GM21619 (cell line): ENCODE data around the gene SCN2B.
"Not testable (repeated sequence)": the region's sequence is repeated elsewhere in the genome, so short reads cannot be mapped to it uniquely, and the experiment has no call there.

Source experiments
- ATAC-seq: cut with Tn5 transposase; IDR thresholded peaks from one replicate; pipeline ENCODE4 v1.9.1; 2021; ENCODE audit not compliant: unreplicated experiment

SCN2B gene

DNA sequence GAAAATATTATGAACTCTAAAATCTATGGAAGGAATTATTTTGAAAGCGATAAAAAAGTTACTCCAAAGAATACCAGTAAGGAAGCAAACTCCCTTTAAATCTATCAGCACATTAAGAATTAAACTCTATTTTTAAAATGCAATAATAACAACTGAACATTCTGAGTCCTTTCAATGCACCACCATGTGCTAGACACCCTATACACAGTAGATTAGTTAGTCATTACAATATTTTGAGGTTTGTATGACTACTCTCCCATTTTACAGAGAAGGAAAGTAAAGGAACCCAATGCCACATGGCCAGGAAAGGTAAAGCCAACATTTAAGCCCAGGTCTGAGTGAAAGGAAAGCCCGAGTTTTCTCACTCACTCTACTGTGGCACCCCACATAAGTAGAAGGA is 30.6 kb upstream of the SCN2B start:
- no peak for ATAC-seq

DNA sequence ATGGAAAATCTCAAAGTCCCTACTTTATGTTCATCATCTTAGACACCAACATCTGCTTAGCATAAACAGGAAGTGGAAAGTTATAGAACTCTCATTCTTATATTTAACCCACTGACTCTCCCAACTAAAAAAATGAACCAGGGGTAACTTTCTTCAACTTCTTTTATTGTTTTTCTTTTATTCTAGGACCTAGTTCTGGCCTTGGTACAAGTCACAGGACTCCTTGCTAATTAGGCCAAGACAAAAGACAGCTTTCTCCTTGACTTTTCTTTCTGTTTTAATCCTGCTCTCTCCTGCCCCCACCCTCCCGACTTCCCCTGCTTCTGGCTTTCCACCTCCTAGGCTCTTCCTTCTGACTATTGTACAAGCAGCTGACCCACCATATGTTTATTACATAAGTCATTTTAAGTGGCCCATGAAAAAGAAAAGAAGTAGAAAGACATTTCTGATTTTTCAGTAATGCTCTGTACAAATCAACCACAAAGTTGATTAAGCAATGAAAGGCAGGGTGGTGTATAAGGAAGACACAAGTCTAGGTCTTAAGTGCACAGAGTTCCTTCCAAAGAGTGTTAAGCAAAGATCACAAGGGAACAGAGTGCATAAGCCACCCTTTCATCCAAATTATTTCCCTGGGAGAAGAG is 30.1 kb upstream of the SCN2B start:
- no peak for ATAC-seq

DNA sequence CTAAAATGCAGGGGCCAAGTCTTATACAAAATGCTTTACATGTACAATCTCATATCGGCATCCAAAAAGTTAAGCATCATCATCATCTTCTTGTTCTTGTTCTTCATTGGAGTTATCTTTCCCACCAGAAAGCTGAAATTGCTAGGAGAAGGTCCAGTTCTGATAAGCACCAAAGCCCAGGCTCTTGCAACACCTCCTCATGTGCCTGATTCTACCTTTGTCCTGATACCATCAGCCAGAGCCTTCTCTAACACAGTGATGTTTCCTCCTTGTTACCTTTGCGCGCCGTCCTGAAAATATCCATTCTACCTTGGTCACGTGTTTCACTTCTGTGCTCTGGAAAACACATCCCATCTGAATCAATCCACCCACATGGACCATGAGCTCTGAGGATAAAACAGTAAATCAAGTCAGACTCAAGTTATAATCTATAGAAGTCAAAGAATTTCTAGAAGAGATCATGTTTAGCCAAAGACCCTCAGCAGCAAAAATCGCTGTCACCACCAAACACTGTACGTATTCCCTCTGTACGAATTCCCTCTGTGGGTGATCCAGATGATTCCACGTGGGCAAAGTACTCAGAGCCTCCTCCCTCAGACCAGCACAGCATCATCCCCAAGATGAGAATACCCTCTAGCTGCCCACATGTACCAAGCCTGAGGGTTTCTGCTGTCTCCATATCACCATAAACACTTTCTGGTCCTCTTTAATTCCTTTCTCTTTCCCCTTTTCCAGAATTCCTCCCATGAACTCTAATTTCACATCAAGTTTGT is 29.4 kb upstream of the SCN2B start:
- ATAC-seq = no peak

DNA sequence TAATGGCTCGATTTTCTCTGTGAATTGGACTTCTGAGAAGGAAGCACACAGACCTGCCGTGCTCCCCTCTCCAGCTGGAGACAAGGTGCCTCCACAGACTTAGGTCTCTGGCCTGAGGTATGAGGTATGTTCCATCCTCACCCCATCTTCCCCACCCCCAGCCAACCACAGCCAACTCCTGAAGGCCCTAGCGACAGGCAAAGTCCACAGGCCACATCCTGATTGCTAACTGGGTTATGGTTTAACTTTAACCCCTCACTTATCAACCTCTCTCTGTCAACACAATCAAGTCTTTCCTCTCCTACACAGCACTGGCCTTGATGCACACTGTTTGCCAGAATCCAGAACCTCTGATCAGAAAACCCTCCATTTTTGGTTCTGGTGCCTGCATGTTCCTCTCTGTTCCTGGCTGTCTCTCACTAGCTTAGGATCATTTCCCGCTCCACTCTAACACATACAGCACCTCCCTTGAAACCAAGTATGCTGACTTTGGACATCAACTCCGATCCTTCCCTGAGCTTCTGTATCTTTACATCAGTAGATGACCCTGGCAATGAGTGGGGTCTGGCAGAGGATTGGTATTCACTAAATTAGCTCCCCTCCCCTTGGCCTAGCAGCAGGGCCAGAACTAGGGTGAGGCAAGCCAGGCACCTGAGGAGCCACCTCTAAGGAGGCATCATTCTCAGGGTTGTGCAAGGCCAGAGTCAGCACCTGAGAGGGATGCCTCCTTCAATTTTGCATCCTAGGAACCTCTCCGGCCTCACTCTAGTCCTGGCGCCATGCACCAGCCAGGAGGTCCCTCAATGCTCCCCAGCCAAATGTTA is 26.4 kb upstream of the SCN2B start:
- ATAC-seq = no peak

DNA sequence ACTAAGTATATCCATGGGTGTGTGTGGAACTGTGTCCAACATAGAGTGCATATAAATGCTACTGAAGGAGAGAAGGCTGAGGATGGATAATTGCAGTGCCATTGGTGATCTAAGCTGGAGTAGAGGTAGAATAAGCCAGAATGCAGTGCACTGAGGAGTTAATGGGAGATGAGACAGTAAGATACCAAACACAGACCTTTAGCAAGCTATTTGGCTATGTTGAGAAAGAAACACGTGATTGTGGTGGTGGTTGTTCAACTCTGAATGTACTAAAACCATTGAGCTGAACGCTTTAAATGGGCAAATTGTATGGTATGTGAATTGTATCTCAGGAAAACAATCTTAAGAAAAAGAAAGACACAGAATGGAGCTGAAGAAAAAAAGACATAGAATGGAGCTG is 25.5 kb upstream of the SCN2B start:
- no peak for ATAC-seq

DNA sequence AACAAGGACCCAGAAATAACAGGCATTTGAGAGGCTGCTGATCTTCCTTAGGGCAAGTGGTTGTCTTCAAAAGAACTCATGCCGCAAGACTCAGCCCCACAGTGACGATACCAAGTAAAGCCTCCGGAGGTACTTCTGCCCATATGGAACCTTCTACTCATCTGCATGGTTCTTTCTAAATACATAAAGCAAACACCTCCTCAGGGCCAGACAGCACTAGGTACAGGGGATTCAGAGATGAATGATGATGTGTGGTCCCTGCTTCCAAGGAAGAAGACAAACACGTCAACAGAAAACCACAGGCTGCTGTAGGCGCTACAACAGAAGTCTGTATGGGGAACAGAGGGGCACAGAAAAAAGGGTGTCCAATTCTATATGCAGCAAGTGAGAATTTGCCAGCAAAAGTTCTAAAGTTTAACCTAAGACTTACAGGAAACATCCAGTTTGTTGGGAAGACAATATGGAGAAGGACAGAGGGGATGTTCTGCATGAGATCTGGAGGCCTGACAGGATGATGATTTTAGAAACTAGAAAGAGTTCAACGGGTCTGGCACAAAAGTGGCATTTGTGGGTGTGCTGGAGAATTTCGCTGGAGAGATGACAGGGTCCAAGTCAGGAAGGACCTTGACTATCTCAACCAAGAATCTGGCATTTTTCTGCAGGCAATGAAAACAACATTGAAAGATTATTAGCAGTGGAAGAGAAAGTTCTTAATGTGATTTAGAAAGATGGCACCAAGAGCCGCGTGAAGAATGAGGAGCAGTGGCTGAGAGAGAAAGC is 24.7 kb upstream of the SCN2B start:
- ATAC-seq = no peak

DNA sequence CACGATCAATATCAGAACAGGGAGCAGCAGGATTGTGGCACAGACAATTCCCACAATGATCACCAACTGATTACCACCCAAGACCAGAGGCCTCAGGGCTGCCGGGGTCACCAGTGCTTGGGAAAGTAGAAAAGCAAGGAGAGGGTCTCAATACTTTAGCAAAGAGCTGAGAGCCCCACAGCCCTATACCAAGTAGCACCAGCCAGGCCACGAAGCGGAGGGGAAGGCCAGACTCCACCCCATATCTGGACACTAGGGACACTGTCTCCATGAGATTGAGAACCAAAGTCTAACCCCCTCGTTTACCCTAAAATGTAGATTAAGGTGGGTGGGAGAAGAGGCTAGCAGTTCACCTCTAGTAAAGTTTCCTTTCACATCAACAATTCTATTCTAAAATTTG is 24.1 kb upstream of the SCN2B start:
- ATAC-seq = no peak

DNA sequence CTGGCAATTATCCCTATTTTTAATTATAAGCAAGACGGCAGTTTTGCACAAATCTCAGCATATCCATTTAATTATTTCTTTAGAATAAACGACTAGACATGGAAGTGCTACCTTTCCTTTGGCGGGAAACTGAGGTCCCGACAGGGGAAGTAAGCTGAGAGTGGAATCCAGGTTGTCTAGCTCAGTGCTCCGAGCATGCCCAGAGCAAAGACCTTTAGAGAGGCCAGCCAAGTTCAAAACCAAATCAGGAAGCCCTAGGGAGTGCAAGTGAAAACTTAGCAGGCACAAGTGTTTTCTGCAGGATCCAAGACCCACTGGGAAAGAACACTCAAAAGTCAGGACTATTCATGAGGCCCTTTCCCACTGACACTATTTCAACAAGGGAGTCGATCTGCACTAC is 22.7 kb upstream of the SCN2B start:
- no peak for ATAC-seq

DNA sequence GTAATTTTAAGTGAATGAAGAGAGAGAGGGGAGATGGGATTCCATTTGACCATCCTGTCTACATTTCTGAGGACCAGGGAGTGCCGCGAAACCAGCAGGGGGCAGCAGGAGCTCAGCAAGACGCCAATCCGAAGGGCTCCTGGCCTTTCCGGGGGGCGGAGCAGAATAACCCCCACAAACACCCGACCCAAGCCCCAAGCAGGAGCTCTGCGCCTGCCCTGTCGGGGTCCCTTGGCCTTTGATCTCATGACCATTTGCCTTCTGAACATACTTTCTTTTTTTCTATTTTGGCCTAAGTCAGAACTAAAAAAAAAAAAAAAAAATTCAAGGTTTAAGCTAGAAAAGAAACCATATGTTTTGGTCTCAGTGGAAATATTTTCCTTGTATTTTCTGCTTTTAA is 21.9 kb upstream of the SCN2B start:
- no peak for ATAC-seq

DNA sequence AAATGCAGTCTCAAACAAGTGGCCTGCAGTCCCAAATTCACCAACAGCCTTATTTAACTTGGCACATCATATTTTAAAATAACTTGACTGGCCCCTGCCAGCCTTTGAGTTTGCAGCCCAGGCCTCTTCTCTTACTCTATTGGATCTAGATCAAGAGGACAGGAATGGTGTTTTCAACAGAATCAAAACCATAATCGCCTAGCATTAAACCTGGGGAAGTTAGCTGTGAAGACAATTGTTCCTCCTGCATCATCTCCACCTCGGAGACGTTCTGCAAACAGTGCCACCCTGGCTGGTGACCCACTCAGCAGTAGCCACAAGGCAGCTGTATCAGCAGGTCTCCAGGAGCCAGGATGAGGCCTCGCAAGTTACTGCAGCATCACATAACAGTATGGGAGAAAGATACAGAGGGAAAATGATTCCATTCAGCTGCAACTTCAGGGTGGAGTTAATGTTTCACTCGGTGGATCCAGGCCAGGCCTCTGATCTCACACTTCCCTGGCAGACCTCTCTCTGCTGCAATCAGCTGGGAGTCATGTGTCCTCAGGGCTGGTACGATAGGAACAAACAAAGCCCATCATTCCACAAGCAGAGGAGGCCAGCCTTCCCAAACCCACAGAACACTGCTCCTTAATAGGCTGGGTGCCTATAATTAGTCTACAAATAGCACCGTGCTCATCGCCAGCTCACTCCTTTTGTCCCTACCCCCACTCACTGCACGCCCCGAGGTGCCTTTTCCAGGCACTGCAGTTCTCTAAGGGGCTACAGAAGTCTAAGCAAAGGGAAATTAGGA is 18.6 kb upstream of the SCN2B start:
- no peak for ATAC-seq

DNA sequence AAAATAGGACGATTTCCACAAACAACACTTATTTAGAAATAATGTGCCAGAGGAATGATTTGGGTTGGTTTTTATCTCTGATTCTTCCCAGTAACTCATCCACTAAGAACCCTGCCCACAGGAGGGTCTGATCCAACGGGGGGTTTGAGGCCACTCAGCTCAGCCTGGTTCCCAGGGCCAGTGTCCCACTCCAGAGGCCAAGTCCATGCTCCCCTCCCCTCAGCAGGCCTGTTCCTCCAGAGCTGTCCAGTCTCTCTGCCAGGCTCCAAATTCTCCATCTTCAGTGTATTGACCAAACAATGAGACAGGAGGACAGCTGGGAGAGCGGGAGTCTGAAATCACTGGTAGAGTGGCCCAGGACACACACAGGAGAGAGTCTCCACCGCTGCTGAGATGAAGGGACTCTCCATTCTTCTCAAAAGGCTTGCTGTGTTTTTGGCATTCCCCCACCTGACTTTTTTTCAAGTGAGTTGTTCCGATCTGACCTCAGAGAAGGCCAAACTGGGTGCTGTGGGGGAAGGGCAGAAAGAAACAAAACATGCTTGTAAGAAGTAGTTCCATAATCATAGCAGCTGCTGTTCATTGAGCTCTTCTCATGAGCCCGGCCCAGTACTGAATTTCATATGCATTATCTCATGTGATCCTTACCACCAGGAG is 17.6 kb upstream of the SCN2B start:
- ATAC-seq = no peak

DNA sequence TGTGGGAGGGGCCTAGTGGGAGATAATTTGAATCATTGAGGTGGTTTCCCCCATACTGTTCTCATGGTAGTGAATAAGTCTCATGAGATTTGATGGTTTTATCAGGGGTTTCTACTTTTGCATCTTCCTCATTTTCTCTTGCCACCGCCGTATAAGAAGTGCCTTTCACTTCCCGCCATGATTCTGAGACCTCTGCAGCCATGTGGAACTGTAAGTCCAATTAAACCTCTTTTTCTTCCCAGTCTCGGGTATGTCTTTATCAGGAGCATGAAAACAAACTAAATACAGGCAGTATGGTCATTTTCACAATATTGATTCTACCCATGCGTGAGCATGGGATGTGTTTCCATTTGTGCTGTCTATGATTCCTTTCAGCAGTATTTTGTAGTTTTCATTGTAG is 16.4 kb upstream of the SCN2B start:
- not testable (repeated sequence) for ATAC-seq

DNA sequence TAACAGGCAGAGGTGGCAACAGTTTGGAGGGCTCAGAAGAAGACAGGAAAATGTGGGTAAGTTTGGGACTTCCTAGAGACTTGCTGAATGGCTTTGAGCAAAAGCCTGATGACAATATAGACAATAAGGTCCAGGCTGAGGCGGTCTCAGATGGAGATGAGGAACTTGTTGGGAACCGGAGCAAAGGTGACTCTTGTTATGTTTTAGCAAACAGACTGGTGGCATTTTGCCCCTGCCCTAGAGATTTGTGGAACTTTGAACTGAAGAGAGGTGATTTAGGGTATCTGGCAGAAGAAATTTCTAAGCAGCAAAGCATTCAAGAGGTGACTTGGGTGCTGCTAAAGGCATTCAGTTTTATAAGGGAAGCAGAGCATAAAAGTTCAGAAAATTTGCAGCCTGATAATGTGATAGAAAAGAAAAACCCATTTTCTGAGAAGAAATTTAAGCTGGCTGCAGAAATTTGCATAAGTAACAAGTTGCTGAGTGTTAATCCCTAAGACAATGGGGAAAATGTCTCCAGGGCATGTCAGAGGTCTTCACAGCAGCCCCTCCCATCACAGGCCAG is 14.6 kb upstream of the SCN2B start:
- not testable (repeated sequence) for ATAC-seq

DNA sequence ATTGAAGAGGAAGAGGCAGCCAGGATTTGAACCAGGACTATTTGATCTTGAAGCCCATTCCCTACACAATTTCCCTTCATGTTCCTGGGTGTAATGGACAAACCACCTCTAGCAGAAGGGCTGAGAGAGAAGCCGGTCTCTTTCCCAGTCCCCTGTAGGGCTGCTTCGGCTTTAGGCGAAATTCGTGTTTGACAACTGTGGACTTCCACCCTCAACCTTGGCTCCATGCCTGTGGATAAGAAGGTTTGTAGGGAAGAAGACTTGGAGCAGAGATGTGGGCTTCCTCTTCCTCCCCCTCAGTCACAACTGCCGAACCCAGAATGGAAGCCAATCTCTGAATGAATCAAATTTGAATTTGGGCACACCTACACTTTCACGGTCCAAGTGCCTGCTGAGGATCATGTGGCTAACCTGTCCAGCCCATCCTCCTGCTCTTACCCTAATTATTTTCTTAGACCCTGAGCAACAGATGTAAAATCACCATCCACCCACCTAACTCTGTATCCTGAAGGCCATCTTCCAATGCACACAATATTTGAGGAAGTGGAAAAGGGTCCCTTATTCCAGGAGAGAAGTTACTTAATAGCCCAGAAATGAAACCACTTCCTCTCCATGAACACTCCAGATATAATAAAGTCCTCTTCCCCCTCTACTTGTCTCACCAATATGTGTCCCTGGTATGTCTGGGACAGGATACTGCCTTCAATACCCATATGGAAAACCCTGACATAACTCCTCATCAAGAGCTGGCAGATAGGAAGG is 10.1 kb upstream of the SCN2B start:
- ATAC-seq = no peak

DNA sequence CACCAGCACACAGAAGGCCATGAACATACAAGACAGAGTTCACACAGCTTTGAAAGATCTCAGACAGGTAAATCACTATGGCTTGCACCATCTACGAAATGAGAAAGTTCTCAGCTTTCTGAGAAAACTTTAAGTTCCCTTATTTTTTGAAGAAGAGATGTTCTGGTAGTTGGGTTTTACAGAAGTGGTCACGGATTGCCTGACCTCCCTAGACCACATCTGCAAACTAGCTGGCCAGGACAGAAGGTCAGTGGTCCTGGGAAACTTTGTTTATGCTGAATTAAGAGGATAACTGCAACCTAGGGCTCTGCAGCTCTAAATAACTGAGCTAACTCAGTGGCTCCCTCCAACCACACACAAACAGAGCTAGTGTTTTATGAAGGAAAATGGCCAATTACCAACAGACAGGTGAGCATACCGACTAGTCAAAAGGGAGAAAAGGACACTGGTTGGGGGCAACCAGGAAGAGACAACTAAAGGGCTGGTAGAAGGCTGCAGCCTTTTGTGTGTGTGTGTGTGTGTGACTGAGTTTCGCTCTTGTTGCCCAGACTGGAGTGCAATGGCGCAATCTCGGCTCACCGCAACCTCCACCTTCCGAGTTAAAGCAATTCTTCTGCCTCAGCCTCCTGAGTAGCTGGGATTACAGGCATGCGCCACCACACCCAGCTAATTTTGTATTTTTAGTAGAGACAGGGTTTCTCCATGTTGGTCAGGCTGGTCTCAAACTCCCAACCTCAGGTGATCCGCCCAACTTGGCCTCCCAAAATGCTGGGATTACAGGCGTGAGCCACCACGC is 8.5 kb upstream of the SCN2B start:
- ATAC-seq = no peak

DNA sequence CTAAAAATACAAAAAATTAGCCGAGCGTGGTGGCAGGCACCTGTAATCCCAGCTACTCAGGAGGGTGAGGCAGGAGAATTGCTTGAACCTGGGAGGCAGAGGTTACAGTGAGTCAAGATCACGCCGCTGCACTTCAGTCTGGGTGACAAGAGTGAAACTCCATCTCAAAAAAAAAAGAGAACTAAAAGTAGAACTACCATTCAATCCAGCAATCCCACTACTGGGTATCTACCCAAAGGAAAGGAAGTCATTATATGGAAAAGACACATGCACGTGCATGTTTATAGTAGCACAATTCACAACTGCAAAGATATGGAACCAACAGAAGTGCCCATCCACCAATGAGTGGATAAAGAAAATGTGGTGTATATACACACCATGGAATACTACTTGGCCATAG is 7.3 kb upstream of the SCN2B start:
- not testable (repeated sequence) for ATAC-seq

DNA sequence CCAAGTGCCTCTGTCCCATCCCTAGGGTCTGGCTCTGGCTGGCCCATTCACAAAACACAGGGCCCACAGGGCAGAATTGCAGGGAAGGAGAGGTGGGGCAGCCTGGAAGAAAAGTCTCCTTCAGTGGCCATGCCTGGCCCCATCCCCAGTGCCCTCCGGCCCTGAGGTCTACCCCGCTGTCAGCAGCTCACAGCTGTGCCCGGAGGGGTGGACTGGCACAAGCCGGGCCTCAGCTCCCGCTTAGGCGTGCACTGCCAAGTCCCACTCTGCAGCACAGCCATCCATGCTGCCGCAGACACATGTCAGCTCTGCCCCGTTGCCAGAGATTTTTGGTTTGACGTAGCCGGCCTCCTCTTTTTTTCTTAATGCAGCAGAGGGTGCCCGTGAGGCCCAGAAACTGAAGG is 3.9 kb upstream of the SCN2B start:
- ATAC-seq = no peak

DNA sequence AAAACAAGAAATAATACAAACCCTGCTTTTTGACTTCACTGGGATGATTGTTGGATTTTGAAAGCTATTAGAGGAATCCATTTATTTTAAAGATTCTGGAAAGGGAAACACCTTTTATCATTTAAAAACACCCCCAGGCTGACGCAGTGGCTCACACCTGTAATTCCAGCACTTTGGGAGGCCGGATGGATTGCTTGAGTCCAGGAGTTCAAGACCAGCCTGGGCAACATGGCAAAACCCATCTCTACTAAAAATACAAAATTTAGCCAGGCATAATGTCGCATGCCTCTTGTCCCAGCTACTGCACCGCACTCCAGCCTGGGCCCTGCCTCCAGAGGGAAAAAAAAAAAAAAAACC is 317 bp upstream of the SCN2B start:
- no peak for ATAC-seq
